GM12878 (cell line): ENCODE results near the gene STKLD1.

Experiments used
- ATF3 ChIP-seq: IDR thresholded peaks from 2 replicates; pipeline ENCODE4 v1.6.1; 2011; ENCODE audit warnings: low read depth, mild to moderate bottlenecking, low read length, moderate library complexity, borderline replicate concordance; ENCODE audit errors: extremely low read depth
- CHD2 ChIP-seq: IDR thresholded peaks from 2 replicates; pipeline ENCODE4 v1.6.1; 2011; ENCODE audit warnings: low read depth, low read length, improper control_type of control experiment, borderline replicate concordance
- GABPA ChIP-seq: IDR thresholded peaks from 2 replicates; pipeline ENCODE4 v1.6.1; 2014; ENCODE audit warnings: antibody characterized with exemption, low read depth, mild to moderate bottlenecking, inconsistent platforms
- KAT2A ChIP-seq: conservative IDR thresholded peaks from 2 replicates; pipeline ENCODE4 v1.6.1; 2011; ENCODE audit warnings: low read depth, low read length; ENCODE audit not compliant: control insufficient read depth
- POLR2A ChIP-seq: IDR thresholded peaks from 2 replicates; pipeline ENCODE4 v1.6.1; 2011; ENCODE audit warnings: low read depth, mild to moderate bottlenecking, low read length
- RAD21 ChIP-seq: IDR thresholded peaks from 2 replicates; pipeline ENCODE4 v1.6.1; 2011; ENCODE audit warnings: mild to moderate bottlenecking, low read depth, low read length, moderate library complexity; ENCODE audit not compliant: insufficient read depth
- SIN3A ChIP-seq: IDR thresholded peaks from 2 replicates; pipeline ENCODE4 v1.6.1; 2012; ENCODE audit warnings: low read depth, low read length, improper control_type of control experiment
- SPI1 ChIP-seq: IDR thresholded peaks from 2 replicates; pipeline ENCODE4 v1.6.1; 2011; ENCODE audit warnings: low read depth, mild to moderate bottlenecking, low read length, moderate library complexity, borderline replicate concordance; ENCODE audit not compliant: insufficient read depth
- SUPT20H ChIP-seq: IDR thresholded peaks from 2 replicates; pipeline ENCODE4 v1.6.1; 2011; ENCODE audit warnings: low read depth, mild to moderate bottlenecking, low read length, moderate library complexity, borderline replicate concordance; ENCODE audit not compliant: control insufficient read depth
- TAF1 ChIP-seq: IDR thresholded peaks from 2 replicates; pipeline ENCODE4 v1.6.1; 2011; ENCODE audit warnings: mild to moderate bottlenecking, low read depth, low read length, borderline replicate concordance
- TF ChIP-seq, protein P1 (sequence below), 3 experiments: IDR thresholded peaks in 2 of 3; conservative IDR thresholded peaks in 1 of 3; 2 replicates each; pipeline ENCODE4 v1.5.1; 2011; ENCODE audit warnings: low read depth in 3 of 3, low read length in 3 of 3, mild to moderate bottlenecking in 3 of 3, control low read depth in 2 of 3, moderate library complexity in 2 of 3, inconsistent platforms in 1 of 3, mixed read lengths in 1 of 3; ENCODE audit not compliant: control insufficient read depth in 2 of 3, insufficient read depth in 1 of 3; ENCODE audit errors: extremely low read depth in 1 of 3

DNA sequence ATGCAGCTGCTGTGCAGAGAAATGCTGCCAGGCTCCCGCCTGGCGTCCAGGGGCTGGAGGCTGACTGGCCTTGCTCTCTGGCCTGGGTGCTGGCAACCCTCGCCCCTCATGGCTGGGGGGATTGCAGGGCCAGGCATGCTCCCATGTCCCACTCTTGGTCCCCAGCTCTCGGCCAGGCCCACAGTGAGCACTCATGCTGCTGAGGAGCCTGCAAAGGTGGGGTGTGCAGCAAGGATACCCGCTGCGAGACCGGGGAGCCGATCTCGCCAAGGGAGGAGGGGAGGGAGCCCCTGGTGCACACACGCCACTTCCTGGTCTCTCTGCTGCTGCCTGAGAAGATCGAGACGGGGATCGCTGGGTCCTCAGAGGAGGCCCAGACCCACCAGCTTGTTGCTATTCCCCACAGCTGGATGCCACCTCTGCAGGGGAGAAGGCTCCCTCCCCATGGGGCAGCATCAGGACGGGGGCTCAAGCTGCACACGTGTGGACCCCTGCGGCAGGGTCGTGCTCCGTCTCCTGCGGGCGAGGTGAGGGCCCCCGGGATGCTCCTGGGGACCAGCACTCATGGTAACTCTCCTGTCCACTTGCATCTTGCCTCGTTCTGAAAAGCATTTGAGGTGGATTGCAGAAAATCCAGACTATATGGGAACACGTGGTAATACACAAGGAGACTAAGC, 69.3 kb downstream of the STKLD1 start:
- TF ChIP-seq CHD2, result no peak
- TF ChIP-seq SIN3A, result no peak
- TF ChIP-seq GABPA, result no peak
- TF ChIP-seq POLR2A, result no peak
- no peak for TF ChIP-seq ATF3
- TF ChIP-seq RAD21, result no peak
- TF ChIP-seq SPI1, result no peak
- TF ChIP-seq TAF1, result no peak
- TF ChIP-seq, protein P1, sequence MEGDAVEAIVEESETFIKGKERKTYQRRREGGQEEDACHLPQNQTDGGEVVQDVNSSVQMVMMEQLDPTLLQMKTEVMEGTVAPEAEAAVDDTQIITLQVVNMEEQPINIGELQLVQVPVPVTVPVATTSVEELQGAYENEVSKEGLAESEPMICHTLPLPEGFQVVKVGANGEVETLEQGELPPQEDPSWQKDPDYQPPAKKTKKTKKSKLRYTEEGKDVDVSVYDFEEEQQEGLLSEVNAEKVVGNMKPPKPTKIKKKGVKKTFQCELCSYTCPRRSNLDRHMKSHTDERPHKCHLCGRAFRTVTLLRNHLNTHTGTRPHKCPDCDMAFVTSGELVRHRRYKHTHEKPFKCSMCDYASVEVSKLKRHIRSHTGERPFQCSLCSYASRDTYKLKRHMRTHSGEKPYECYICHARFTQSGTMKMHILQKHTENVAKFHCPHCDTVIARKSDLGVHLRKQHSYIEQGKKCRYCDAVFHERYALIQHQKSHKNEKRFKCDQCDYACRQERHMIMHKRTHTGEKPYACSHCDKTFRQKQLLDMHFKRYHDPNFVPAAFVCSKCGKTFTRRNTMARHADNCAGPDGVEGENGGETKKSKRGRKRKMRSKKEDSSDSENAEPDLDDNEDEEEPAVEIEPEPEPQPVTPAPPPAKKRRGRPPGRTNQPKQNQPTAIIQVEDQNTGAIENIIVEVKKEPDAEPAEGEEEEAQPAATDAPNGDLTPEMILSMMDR (IDR thresholded peaks at IDR 0.05 in 2 of 3, conservative IDR thresholded peaks at IDR 0.05 in 1 of 3; ENCODE audit: control insufficient read depth in 2 of 3, extremely low read depth in 1 of 3, insufficient read depth in 1 of 3, low read depth in 3 of 3, low read length in 3 of 3), result no peak
- no peak for TF ChIP-seq SUPT20H
- no peak for TF ChIP-seq KAT2A
